ENCODE data around the gene ATCAY.

ATCAY gene, protein sequence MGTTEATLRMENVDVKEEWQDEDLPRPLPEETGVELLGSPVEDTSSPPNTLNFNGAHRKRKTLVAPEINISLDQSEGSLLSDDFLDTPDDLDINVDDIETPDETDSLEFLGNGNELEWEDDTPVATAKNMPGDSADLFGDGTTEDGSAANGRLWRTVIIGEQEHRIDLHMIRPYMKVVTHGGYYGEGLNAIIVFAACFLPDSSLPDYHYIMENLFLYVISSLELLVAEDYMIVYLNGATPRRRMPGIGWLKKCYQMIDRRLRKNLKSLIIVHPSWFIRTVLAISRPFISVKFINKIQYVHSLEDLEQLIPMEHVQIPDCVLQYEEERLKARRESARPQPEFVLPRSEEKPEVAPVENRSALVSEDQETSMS

DNA sequence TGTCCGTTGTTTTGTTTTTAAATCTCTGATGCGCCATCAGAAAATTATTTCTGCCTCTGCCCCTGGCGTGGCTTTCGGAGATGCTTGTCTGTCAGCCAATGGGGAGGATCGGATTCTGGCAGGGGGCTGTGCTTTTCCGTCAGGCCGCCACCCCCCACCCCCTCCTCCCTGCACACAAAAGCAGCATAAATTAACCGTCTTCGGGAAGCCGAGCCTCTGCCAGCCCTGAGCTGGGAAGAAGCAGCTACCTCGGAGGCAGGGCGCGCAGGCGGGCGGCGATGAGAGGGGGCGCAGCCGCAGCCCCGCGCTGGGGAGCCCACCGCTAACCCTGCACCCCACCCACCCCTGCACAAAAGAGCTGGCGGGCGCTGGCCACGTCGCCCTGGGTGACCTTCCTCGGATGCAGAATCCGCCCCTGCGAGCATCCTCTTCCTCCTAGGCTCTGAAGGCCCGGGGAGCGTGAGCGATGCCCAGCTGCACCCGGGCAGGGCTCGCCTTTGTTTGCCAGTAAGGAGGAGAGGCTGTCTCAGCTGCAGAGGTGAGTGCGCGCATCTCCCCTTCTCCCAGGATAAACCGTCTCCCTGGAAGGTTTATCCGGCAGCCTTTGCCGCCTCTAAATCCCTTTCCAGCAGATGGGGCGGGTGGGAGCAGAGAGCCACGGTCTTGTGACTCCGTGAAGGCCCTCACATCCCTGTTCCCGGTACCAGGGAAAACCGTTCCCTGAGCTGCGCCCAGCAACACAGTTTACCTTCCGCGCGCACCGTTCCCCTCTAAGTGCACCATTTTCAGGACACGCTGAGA is at the start of gene ATCAY:
ATCAY (plus strand) TSS at position 215 of the 801 bp plus-strand sequence. CDS start 5,083 bp downstream, outside the sequence.
- H3K4me3 ChIP-seq (ENCODE audit: low read depth, low read length): no peak within 1 kb of the TSS
- TF ChIP-seq, protein P1, sequence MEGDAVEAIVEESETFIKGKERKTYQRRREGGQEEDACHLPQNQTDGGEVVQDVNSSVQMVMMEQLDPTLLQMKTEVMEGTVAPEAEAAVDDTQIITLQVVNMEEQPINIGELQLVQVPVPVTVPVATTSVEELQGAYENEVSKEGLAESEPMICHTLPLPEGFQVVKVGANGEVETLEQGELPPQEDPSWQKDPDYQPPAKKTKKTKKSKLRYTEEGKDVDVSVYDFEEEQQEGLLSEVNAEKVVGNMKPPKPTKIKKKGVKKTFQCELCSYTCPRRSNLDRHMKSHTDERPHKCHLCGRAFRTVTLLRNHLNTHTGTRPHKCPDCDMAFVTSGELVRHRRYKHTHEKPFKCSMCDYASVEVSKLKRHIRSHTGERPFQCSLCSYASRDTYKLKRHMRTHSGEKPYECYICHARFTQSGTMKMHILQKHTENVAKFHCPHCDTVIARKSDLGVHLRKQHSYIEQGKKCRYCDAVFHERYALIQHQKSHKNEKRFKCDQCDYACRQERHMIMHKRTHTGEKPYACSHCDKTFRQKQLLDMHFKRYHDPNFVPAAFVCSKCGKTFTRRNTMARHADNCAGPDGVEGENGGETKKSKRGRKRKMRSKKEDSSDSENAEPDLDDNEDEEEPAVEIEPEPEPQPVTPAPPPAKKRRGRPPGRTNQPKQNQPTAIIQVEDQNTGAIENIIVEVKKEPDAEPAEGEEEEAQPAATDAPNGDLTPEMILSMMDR (IDR thresholded peaks at IDR 0.05; ENCODE audit: low read depth, low read length, missing control alignments): no peak
- DNase-seq (ENCODE audit: low read depth): no peak

DNA sequence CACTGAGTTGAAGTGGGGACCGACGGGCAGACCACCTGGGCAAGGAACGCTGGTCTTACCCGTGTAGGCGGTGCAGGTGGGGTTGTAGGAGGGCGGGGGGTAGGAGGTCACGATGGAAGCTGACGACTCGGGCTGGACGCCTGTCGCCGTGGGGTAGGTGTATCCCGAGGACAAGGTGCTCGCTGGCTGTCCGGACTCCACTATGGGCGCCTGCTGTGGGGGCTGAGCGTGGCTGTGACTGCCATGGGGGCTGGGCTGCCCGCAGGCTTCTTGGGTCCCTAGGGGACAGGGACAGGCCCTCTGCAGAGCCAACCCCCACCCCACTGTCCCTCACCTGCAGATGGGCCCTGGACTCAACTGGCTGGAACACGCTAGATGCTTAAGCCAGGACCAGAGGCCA is 48.9 kb upstream of the ATCAY start:
- TF ChIP-seq, protein P1 (IDR thresholded peaks at IDR 0.05; ENCODE audit: low read depth, low read length, missing control alignments): no peak
- DNase-seq (ENCODE audit: low read depth): no peak
- no peak overlapping the region for H3K4me3 ChIP-seq (ENCODE audit: low read depth, low read length)

DNA sequence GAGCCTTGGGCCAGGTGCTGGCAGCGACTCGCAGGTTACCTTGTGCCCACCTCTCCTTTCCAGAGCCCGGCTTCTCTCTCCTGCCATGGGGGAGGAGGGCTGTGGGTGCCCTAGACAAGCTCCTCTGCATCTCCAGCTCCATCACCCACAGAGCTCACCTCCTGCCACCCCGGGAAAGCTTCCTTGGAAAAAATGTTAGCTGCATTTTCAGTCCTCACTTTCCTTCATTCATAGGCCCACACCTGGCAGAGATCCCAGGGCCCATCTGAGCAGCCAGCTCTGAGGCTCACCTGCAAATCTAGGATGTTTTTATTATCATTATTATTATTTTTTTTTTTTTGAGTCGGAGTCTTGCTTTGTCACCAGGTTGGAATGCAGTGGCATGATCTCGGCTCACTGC is 48.5 kb upstream of the ATCAY start:
- no peak for DNase-seq (ENCODE audit: low read depth)
- TF ChIP-seq, protein P1 (IDR thresholded peaks at IDR 0.05; ENCODE audit: low read depth, low read length, missing control alignments): no peak
- no peak overlapping the region for H3K4me3 ChIP-seq (ENCODE audit: low read depth, low read length)

DNA sequence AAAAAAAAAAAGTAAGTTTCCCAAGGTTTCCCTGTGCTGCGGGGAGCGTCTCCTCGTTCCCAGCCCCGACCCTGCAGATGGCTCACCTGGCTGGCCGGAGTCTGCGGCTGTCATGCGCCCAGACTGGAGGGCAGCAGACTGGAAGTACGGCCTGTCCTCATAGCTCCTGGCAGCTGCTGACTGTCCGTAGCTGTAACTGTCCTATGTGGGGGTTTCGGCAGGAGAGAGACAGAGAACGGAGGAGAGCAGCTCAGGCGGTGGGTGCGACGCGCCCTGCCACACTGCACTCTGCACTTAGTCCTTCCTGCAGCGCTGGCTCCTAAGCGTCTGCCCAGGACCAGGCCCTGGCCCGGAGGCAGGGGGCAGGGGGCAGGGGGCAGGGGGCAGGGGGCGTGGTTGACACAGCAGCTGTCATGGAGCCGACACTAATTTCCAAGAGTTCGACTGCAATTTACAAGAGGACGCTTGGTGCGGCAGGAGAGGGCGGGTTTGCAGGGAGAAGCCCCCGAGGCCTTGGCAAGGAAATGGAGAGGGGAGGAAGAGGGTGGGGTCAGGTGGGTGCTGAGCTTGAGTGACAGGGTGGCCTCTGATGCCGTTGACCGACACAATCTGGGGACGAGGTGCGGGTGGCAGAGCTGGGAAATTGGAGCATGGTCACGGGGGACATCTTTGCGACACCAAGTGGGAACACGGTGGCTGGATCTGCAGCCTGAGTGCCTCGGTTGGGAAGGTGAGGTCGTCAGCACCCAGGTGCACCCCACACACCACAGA is 46.7 kb upstream of the ATCAY start:
- no peak overlapping the region for H3K4me3 ChIP-seq (ENCODE audit: low read depth, low read length)
- TF ChIP-seq, protein P1 (IDR thresholded peaks at IDR 0.05; ENCODE audit: low read depth, low read length, missing control alignments): no peak
- no peak for DNase-seq (ENCODE audit: low read depth)

DNA sequence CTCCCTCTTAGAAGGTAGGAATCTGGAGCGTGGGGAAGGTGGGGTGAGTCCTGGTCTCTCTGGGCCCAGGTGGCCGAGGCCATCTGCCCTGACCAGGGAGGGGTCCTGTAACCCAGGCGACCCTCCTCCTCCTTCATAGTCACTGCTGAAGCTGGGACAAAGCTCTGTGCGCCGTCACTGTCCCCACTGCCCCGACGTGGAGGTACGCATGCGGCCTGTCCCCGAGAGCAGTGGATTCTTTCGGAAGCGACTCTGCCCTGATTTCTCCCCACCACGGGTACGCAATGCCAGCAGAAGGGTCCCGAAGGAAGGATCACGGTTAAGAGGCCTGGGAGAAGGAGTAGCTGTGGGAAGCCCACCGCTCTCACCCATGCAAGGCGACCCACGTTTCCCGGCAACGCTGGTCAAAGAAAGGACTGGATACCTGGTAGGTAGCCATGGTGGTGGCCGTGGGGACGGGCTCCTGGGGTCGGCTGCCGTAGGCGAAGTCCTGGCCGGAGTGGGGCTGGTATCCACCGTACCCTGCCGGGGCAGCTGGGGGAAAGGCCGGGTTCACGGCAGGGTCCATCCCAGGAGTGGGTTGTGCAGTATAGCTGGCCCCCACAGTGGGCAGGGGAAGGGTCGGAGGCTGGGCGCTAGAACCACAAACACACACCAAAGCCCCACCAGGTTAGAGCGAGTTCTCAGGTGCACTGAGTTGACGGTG is 46.0 kb upstream of the ATCAY start:
- no peak for DNase-seq (ENCODE audit: low read depth)
- H3K4me3 ChIP-seq (ENCODE audit: low read depth, low read length): no peak overlapping the region
- TF ChIP-seq, protein P1 (IDR thresholded peaks at IDR 0.05; ENCODE audit: low read depth, low read length, missing control alignments): no peak

DNA sequence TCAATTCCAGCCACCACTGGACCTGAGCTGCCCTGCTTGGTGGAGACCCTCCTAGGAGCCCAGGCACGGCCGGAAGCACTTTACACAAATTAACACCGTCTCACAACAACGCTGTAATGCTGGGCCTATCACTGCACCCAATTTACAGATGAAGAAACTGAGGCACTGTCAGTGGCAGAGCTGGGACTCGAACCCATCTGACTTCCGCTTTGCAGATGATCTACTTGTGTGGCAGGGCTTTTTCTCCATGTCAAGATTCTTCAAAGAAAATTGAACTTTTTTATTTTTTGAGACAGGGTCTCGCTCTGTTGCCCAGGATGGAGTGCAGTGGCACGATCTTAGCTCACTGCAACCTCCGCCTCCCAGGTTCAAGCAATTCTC is 45.4 kb upstream of the ATCAY start:
- DNase-seq (ENCODE audit: low read depth): no peak
- TF ChIP-seq, protein P1 (IDR thresholded peaks at IDR 0.05; ENCODE audit: low read depth, low read length, missing control alignments): no peak
- H3K4me3 ChIP-seq (ENCODE audit: low read depth, low read length): no peak overlapping the region

All from GM12864 (cell line).